ENCODE results near the gene C3orf85.
"Not testable (repeated sequence)": the region's sequence is repeated elsewhere in the genome, so short reads cannot be mapped to it uniquely, and the experiment has no call there.

C3orf85 gene, protein sequence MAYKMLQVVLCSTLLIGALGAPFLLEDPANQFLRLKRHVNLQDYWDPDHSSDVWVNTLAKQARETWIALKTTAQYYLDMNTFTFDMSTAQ

DNA sequence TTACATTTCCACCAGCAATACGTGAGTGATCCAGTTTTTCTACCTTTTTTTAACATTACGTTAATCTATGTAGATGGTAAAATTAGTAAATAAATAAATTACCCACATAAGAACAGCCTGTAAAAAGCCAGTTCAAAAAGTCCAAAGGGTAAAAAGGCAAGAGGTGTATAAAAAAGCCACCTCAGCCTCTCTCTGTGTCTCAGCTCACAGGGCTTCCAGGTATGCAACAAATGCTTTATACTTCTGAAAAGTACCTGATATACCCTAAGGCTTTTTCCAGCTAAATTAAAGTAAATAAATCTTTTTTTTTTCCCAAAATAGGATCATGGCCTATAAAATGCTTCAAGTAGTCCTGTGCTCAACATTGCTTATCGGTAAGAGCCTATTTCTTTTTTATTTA lies at the start of gene C3orf85:
Gene C3orf85, plus strand, starts transcription at position 197 of the 400 bp plus-strand sequence. Its CDS starts 129 bp downstream, at position 326.
- no peak for DNase-seq (ENCODE audit: low read depth)

DNA sequence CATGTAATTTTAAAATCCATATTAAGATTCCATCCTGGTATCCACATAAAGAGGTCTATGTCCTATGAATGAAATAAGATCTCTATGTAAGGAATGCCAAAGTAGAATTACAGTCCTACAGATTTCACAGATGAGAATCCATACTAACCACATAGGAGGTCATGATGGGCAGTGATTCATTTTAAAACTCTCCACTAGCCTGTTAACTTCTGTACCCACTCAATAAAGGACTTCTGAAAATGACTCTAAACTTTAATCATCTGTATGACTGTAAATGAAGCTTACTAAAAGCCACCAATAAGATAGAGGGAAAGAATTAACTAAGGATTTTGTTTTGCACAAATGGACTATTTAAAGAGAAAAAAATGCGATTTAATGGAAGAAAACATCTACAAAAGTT lies 47.3 kb upstream of the C3orf85 start:
- no peak for DNase-seq (ENCODE audit: low read depth)

DNA sequence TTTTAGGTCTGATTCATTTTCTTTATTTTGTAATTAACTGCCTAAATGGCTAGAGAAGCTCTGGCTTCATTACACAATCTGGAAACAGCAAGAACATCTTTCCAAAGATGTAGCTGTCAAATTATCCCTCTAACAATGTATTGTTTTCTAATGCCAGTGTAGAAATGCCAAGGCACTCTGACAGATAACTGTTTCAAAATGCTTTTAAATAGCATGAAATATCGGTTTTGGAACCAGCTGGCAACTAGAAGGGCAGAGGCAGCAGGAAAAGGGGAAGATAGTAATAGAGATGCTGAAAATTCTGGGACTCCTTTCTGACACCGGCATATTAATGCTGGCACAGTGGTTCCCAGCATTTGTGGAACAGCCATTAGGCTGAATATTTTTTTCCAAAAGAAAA lies 44.7 kb upstream of the C3orf85 start:
- no peak for DNase-seq (ENCODE audit: low read depth)

DNA sequence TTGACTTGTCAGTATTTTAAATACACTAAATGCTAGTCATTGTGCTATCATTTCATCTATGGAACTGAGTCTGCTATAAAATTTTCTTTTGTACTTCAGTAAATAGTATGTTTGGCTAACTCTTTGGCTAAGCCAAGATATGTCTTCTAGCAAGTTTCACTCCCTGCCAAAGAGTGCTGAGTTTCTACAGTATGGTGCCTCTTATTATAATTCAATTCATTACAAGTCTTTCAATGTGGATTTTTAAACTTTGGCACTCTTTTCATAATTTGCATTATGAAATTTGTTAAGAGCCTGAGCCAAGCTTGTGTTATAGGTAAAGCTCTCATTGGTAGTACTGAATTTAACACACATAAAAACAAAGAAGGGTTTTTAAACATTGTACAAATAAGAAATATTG lies 43.0 kb upstream of the C3orf85 start:
- DNase-seq (ENCODE audit: low read depth): no peak

DNA sequence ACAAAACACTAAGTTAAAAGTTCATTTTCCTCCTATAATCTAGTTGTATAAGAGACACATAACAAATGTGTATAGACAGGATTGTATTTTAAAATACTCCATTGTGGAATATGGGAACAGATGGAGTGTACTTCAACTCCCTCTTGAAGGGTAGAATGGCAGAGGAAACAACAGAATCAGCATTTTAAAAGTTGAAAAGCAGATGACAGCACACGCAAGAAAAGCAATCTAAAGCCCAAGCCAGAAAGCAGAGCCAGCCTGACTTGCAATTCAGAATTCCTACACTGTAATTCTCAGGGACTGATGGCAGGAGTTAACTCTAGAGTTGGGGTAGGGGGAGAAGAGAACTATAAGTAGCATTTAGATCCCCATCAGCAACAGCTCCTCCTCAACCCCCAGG lies 41.4 kb upstream of the C3orf85 start:
- DNase-seq (ENCODE audit: low read depth): no peak

DNA sequence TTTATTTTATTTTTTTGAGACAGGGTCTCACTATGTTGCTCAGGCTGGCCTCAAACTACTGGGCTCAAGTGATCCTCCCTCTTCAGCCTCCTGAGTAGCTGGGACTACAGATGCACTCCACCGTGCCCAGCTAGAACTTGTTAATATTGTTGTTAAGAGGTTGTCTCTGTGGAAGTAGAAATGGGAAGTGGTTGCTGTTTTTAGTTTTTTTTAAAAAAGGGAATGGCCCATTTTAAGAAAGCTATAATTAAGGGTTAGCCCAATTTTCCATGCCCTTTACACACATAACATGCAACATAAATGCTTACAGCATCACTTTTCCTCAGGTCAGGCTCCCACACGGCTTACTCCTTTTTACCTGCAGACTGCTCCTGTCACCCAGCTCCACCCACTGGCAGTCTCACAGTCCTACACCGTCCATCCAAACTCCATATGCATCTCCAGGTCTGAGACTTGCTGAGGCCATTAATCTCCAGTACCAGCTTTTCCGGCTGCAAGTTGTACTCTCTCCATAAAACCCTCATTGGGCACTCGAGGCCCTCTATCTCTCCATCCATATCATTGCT lies 38.4 kb upstream of the C3orf85 start:
- no peak for DNase-seq (ENCODE audit: low read depth)

DNA sequence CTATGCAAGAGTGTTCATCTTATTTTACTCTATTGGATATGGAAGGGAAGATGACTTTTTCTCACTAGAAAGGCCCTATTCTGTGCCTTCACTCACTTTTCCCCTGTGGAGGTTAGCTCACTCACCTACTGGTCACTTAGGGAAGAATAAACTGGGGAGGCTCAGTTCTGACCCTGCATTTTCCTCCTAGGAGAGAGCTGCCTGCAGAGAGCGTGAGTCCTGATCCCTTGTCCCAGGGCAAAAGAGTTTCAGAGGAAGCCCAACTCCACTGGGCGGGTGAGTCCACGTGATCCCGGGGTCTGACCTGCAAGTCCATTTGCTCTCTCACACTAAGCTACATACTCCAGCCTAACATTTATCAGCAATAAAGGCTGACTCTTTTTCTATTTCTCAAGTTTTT lies 26.9 kb upstream of the C3orf85 start:
- no peak for DNase-seq (ENCODE audit: low read depth)

DNA sequence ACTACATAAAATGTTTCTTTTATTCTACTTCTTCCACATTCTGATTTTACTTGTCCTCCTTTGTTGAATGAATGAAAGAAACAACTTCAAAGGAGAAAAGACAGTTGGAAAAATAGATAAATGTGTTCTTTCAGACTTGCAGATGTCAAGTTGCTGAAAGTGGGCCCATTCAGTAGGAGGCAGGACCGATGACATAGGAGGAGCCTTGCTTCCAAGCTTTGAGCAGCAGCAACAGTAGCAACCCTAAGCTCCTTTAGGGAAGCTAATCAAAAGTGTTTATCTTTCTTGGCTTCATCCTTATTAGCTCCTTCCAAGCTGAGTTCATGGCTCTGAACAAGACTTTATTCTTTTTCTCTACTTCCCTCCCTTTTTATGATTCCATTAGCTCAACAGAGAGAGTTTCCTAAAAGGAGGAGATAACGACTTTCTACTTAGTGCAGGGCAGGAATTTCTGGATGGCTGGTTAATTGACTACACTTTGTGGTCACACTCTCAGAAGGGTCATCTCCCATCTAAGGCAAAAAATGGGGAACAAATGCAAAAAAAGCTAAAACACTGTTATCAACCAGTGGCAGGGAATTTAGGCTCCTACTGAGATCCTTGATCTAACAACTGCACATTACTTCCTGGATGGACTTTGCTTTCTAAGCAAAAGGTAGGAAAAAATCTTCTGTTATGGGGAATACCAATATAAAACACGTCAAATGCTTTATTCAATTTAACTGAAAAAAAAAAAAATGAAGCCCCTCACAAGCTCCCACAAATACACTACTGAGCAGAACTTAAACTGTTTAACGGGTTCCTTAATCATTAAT lies 23.4 kb upstream of the C3orf85 start:
- no peak for DNase-seq (ENCODE audit: low read depth)

DNA sequence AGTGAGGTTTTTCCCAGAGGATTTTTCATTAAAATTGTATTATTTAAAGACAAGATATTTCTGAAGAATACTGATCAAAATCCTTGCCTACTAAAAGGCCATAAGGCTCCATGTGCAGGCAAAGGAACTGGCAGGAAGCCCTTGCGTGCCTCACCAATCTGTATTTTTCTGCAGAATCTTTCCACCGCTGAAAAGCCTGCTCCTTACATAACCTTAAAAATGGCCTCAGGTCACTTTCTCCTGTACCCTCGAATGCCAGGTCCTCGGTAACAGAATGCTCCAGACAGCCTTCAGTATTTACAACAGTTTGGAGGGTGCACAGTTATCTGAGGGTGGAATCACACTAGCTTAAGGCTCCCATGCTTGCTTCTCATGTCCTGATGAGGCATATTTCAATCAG lies 21.8 kb upstream of the C3orf85 start:
- no peak for DNase-seq (ENCODE audit: low read depth)

DNA sequence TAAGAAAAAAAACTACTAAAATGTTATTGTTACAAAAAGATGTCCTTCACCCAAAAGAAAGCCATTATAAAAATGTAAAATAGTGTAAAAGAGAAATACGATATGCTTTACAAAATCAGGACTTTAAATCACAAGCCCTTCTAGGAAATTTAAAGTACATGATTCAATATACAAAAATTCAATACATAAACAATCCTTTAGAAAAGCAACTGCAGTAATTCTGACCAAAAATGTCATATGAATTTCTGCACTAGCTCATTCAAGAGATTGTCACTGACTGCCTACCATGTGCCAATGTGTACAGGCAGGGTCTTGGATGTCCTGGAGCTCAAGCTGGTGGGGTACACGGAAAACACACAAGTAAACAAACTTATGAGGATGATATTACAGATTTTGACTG lies 21.1 kb upstream of the C3orf85 start:
- DNase-seq (ENCODE audit: low read depth): no peak

DNA sequence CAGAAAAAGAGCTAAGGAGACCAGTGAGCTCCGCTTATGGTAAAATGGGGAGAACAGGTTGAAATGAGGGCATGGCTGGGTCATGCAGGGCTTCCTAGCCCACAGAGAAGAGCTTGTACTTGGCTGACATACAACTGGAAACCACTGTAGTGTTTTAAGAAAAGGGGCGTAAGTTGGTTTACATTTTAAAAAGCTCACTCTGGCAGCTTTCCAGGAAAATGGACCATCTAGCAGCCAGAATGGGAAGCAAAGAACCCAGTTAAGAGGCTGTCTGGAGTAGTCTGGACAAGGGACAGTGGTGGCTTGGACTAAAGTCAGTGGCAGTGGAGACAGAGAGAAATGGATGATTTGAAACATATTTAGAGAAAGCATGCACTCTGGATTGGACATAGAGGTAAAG lies 20.5 kb upstream of the C3orf85 start:
- DNase-seq (ENCODE audit: low read depth): no peak

DNA sequence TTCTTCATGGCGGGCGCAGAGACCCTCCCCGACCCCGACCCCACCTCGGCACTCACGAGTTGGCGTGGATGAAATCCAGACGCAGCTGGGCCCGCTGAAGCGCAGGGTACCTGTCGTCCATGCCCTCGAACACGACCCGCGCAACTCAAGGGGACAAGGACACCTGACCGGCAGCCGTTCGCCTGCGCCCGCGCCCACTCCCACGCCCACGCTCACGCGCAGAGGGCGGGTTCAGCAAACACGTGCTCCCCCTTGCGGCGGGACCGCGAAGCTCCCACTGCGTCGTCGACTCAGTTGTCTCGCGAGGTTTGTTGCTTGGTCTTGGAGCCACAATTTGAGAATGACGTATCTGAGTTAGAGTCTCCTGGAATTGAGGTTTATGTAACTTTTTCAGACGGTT lies 18.6 kb upstream of the C3orf85 start, which contains the start of gene MORC1:
Gene MORC1, minus strand, starts transcription at position 196 of the 400 bp plus-strand sequence. Its CDS starts 75 bp downstream, at position 121.
- DNase-seq (ENCODE audit: low read depth): no peak

DNA sequence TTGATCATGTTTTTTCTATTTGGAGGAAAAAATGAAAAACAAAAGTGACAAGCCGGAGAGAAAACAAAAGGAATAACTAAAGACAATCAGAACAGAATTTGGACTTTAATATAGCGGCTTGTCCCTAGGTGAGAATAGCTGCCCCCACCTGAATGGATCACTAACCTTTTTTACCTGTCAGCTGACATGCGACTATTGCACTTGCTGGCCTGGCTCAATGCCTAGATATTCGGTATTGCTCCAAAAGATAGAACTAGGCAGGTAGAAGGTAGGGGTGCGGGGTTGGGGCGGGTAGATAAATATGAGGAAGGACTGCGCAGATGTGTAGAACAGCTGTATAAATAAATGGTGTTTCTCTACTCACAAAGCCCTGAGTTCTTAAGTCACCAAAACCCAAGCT lies 17.9 kb upstream of the C3orf85 start:
- DNase-seq (ENCODE audit: low read depth): no peak

DNA sequence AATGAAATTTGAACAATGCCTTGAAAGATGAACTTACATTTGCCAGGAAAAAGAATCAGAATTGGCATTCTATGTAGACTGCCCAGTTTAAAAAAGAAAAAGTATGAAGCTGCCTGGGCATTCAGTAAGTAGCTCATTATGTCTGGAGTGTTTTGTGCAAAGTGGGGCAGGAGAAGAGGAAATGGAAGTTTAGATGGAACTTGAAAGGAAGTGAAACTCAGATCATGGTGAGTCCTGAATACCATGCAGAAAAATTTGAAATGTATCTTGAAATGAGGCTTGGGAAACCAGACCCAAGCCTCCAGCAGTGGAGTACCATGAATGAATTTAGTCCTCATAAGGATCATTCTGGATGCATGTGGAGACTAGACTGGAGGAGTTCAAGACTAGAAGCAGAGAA lies 13.8 kb upstream of the C3orf85 start:
- DNase-seq (ENCODE audit: low read depth): no peak

DNA sequence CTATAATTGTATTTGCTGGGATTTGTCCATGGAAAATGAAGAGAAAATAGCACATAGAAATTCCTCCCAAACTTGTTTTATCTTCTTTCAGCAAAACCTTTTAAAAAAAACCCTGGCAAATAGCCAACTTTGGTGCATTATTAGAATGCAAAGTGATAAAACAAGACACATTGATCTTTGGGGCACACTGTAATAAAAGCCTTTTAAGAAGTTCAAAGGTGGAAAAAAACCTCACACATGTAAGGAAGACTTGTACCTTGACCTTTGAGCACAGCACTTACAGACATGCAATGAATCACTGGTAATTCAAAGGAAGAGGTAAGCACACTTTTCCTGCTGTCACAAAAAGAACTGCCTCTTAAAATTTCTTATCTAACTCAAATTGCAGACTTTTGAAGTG lies 10.6 kb upstream of the C3orf85 start:
- no peak for DNase-seq (ENCODE audit: low read depth)

DNA sequence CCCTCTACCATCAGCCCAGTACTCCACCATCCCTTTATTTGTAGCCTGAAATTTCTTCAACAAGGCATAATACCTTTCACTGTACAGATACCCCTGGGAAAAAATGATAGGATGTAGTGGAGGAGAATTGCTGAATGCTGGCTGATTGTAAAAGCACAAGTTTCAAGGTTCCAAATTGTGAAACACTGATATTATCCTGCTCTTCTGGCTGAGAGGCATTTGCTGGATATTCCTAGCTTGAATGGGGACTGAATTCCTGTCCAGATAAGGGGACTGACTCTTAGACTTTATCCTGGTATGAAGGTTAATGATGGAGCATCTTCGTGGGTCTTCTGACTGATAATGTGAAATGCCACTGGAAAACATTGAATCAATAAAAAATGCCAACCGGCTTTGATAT lies 9.0 kb upstream of the C3orf85 start:
- no peak for DNase-seq (ENCODE audit: low read depth)

DNA sequence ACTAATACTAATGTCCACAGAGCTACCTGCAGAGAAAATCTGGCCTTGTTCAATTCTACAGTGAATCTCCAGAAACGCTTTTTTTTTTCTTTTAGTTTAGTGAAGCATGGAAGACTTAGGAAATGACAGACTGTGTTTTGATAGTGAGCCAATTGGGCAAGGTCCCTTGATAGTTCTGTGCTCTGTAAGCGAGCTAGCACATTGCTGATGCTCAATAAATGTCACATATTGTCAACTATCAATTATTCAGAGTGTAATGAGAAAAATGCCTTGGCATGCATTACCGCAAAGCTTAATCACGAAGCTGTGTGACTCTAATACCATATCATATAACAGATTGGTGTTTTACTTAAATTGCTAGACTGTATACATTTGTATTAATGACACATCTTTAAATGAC lies 5.2 kb upstream of the C3orf85 start:
- no peak for DNase-seq (ENCODE audit: low read depth)

DNA sequence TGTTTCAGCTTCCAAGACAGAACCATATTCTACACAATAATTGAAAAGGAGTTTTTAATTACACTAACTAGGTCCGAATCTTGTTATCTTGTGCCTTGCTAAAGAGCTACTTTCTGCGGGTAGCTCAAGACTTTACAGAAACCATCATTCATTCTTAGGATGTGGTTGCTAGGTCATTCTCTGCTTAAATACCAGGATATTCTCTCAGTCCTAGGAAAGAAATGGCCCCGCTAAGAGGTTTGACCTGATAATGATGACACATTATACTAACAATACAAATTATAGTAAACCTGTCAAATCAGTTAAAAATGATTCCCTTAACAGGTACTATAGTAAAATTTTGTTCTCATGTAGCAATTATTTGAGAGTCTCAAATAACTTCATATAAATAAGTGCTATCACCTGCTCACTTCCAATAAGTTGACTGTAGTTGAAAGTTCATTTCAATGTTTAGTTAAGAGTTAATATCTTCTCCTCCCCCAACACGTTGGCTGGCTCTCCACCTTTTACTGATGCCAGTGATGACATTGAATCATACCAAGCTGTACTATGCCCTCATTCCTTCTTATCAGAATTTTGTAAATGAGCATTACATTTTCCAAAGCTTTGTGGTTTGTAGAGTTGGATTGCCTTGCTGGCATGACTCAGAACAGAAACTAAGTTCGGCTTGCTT lies 3.6 kb upstream of the C3orf85 start:
- DNase-seq (ENCODE audit: low read depth): no peak

DNA sequence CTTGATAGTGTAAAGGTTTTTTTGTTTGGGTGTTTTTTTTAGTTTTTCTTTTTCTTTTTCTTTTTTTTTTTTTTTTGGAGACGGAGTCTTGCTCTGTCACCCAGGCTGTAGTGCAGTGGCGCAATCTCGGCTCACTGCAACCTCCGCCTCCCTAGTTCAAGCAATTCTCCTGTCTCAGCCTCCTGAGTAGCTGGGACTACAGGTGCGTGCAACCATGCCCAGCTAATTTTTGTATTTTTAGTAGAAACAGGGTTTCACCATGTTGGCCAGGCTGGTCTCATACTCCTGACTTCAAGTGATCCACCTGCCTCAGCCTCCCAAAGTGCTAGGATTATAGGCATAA lies 3.1 kb upstream of the C3orf85 start:
- DNase-seq (ENCODE audit: low read depth): not testable (repeated sequence)

DNA sequence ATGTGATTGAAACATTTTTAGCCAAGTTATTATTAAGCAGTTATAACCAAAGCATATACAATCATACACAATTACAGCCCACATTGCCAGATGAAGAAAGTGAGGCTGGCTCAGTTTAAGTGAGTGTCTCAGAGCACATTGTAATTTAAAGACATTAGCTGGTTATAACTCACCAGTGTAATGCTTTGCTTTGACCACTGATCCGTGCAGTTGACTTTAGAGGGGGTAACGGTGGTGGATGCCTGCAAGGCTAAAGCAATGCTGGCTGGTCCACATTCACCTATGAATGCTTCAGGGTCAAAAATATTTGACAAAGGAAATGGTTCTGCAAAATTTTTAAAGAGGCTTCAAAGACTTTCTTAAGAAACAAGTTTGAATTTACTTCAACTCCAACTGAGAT lies 1.2 kb downstream of the C3orf85 start:
- DNase-seq (ENCODE audit: low read depth): no peak

DNA sequence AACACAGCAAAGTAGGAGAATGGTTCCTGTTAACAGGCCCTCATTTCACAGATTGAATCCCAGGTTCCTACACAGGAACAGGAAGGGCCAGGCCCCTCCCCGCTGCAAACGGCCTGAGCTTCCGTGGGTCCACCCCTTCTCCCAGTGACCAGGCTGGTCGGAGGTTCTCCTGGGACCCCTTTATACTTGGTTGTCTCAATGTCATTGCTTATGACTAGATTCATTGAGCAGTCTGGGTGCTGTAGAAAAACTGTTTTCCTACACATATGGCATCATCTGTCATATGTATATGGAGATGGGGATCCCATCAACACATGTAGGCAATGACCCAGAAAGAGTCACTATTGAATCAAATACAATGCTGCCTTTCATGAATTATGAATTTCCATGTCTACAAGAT lies 3.8 kb downstream of the C3orf85 start:
- DNase-seq (ENCODE audit: low read depth): no peak

DNA sequence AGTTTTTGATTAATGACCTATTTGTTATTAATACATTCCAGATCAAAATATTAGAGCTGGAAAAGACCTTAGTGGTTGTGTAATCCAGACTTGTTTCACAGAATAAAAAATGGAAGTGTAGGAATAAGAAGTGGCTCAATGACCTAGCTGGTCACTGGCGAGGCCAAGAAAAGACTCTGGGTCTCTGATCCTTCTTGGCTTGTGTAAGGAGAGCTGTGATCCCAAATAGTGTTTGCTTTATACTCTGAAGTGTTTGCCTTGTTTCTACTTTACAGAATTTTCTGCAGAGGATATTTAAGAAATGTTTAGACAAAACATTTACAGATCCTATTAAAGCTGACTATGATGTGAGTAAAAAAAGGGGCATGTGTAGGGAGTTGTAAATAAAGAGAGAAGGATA lies 7.1 kb downstream of the C3orf85 start:
- DNase-seq (ENCODE audit: low read depth): no peak

DNA sequence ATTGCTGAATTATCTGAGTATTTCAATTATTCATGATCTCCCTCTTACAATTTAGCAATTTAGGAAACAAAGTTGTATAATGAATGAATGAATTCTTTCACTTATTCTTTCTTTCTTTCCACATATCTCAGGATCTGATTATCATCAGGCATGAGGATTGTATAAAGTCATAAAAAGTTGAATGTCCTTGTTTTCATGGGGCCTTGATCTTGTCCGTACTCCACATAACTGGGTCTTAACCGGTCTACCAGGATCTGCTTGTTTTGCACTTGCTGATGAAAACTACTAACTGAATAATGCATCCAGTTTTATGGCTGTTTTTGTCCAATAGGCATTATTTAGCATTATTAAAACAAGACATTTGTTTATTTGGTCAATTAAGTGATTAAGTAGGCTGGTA lies 12.6 kb downstream of the C3orf85 start:
- DNase-seq (ENCODE audit: low read depth): no peak
